GM18858 (cell line): ENCODE data around the gene SLC20A1.
A peak's percentile ranks its signal among the peaks of the same experiment; 100 is the strongest.
"Not testable (repeated sequence)": the region's sequence is repeated elsewhere in the genome, so short reads cannot be mapped to it uniquely, and the experiment has no call there.

Experiments used
- ATAC-seq: cut with Tn5 transposase; IDR thresholded peaks from one replicate; pipeline ENCODE4 v1.9.1; 2021; ENCODE audit not compliant: unreplicated experiment

Gene SLC20A1

DNA sequence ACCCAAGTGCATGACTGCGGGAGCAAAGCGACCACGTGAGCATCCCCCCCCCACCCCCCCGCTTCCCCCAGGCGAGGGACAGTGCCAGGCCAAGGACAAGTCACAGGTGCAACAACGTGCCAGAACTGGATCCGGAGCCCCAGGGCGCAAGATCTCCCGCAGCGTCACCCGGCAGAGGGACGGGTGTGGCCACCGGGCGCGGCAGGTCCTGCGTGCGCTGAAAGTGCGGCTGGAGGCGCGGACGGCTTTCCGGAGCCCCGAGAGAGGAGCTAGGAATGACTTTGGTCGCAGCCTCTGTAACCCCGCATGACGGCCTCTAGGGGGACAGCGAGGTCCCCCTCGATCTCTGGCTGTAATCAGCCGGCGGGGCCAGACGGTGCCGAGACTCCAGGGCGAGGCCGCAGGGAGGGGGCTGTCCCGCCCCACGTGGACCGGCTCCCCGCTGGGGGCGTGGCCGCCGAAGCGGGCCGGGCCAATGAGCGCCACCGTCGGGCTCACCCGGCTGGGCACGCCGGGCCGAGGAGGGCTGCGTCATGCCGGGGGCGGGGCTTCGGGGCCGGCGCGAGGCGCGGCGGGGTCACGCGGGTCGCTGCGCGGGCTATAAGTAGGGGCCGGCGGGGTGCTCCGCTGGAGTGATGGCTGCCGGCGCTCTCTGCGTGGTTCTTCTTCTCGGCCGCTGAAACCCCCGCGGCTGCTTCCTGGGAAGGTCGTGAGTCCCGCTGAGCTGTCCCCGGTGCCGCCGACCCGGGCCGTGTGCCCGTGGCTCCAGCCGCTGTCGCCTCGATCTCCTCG lies at the start of gene SLC20A1:
TSS of gene SLC20A1 (plus strand) at position 630 of the 792 bp plus-strand sequence. CDS start 890 bp downstream, outside the sequence.
- ATAC-seq, result peak; percentile 86

GRCh38 chr2:112597537-112598322 lies 48.0 kb upstream of the SLC20A1 start:
- ATAC-seq, result no peak

DNA sequence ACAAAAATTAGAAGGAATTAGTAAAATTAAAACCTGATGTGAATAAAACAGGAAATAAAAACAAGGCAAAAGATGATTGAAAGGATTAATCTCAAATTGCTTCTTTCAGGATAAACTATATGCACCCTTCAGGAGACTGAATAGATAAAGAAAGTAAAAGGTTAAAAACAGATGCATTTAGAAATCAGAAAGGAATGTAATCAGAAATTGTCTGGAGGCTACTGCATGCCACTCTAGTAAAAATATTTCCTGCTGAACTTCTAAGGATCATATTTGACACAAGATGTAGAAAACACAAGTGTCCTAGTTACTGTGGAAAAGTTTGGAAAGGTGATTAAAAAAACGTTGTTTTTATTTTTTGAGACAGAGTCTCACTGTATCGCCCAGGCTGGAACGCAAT lies 45.1 kb upstream of the SLC20A1 start:
- no peak for ATAC-seq

- ATAC-seq, result no peak
These were observed 44.0 kb upstream of the SLC20A1 start for GRCh38 chr2:112601754-112602153.

GRCh38 chr2:112602917-112603316 lies 42.8 kb upstream of the SLC20A1 start:
- ATAC-seq, result no peak

DNA sequence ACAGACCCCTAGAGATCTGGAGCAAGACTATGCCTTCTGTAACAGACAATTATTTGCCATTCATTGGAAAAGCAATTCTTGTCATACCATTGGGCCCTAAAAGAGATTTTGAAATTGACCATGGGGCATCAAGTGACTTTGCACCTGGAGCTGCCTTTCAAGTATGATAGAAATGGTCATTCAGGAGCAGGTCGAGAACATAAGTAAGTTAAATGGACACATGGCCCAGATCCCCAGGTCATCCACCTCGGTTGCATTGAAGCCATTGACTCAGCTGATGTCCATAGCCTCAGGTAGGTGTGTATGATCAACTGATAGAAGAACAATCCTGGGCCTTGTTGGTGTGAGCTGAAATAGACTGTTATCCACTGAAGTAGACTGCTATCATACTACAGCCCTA lies 42.0 kb upstream of the SLC20A1 start:
- ATAC-seq, result no peak

GRCh38 chr2:112604952-112605351 lies 40.8 kb upstream of the SLC20A1 start:
- ATAC-seq, result no peak

DNA sequence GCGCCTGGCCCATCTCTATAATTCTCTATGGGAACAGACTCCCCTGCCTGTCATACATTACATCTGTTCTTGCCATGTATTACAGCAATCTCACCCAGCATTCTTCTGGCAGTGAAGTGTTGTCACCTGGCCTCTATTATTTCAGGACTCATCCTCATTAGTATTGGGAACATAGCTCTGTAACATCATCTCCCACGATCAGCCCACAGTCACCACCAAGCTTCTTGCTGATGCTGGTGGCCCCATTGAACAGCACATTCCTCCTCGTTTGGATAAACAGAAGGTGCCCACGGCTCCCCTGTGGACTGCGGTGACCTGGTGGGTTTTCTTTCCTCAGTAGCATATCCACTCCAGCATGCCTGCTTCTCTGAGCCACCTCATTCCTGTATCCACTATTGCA lies 39.8 kb upstream of the SLC20A1 start:
- no peak for ATAC-seq

DNA sequence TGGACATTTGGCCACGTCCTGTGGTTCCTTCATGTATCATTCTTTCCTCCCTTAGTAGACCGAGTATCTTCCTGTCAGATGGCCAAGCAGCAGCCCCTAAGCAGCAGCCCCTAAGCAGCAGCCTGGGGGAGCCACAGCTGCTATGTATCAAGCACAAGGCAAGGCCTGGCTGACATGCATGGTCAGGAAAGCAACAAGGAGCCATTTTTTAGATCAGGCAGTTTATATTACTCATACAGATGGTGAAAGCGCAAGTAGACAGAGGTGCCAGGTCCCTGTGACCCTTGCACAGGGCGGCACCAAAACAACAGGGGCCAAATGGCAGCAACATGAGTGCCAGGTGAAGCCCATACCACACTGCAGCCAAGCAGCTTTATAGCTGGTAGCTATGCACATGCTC lies 39.2 kb upstream of the SLC20A1 start:
- no peak for ATAC-seq

DNA sequence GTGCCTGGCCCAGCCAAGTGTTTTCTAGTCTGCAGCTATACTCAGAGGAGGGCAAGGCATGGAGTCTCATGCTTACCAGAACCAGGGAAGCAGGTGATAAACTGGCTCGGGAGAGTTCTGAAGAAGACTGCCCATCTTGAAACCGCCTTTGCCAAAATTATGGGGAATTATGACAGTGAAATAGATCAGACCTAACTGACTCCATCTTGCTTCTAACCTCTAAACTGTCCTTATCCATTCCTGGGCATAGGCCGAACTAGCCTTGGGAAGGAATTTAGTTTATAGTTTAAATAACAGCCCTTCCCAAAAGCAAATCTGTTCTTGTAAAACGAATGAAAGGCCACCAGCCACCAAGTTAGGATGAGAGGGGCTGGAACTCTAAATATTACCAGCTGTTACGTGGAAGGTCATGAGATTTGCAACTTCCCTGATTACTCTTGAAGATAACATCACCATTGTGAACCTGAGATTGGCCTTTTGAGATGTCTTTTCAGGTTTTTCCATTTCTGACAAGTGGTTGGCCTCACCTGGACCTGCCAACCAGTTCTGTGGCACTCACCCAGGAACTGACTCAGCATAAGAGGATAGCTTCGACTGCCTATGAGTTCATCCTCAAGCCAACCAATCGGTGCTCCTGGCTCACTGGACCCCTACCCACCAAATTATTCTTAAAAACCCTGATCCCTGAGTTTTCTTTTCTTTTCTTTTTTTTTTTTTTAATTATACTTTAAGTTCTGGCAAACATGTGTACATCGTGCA lies 37.9 kb upstream of the SLC20A1 start:
- no peak for ATAC-seq

DNA sequence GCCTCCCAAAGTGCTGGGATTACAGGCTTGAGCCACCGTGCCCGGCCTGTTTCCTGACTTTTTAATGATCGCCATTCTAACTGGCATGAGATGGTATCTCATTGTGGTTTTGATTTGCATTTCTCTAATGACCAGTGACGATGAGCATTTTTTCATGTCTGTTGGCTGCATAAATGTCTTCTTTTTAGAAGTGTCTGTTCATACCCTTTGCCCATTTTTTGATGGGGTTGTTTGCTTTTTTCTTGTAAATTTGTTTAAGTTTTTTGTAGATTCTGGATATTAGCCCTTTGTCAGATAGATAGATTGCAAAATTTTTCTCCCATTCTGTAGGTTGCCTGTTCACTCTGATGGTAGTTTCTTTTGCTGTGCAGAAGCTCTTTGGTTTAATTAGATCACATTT lies 36.4 kb upstream of the SLC20A1 start:
- ATAC-seq, result not testable (repeated sequence)

DNA sequence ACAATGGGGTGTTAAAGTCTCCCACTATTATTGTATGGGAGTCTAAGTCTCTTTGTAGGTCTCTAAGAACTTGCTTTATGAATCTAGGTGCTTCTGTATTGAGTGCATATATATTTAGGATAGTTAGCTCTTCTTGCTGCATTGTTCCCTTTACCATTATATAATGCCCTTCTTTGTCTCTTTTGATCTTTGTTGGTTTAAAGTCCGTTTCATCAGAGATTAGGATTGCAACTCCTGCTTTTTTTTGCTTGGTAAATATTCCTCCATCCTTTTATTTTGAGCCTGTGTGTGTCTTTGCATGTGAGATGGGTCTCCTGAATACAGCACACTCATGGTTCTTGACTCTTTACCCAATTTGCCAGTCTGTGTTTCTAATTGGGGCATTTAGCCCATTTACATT lies 33.5 kb upstream of the SLC20A1 start:
- ATAC-seq, result not testable (repeated sequence)

GRCh38 chr2:112614201-112614840 lies 31.4 kb upstream of the SLC20A1 start:
- no peak for ATAC-seq

DNA sequence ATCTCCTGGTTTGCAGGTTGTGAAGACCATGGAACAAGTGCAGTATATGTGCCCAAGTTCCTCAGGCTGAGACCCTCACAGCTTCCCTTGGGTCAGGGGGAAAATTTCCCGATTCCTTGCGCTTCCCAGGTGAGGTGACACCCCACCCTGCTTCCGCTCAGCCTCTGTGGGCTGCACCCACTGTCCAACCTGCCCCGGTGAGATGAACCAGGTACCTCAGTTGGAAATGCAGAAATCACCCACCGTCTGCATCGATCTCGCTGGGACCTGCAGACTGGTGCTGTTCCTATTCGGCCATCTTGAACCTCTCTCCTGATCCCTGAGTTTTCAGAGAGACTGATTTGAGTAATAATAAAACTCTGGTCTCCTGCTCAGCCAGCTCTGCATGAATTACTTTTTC lies 30.7 kb upstream of the SLC20A1 start:
- ATAC-seq, result no peak

DNA sequence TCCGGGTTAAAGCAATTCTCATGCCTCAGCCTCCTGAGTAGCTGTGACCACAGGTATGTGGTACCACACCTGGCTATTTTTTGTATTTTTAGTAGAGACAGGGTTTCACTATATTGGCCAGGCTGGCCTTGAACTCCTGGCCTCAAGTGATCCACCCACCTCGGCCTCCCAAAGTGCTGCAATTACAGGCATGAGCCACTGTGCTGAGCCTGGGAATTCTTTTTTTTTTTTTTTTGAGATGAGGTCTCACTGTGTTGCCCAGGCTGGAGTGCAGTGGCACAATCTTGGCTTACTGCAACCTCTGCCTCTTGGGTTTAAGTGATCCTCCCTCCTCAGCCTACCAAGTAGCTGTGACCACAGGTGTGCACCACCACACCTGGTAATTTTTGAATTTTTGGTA lies 29.9 kb upstream of the SLC20A1 start:
- ATAC-seq, result not testable (repeated sequence)

- ATAC-seq, result no peak
These were observed 27.4 kb upstream of the SLC20A1 start for GRCh38 chr2:112618383-112618782.

- no peak for ATAC-seq
These were observed 23.8 kb upstream of the SLC20A1 start for GRCh38 chr2:112621790-112622527.

GRCh38 chr2:112622528-112622849 lies 23.2 kb upstream of the SLC20A1 start:
- ATAC-seq, result no peak

GRCh38 chr2:112623913-112624777 lies 21.6 kb upstream of the SLC20A1 start:
- ATAC-seq, result no peak
